ENCODE measurements around the gene TRIM15.
A peak's percentile ranks its signal among the peaks of the same experiment; 100 is the strongest.

The TRIM15 gene

GRCh38 chr6:30194797-30195690 lies 31.7 kb downstream of the TRIM15 start:
- TF ChIP-seq POLR2AphosphoS5 (IDR thresholded peaks at IDR 0.05; ENCODE audit: low read depth, low read length) = peak; percentile 48
- TF ChIP-seq POLR2A (IDR thresholded peaks at IDR 0.05; ENCODE audit: low read depth, low read length) = no peak
- DNase-seq (ENCODE audit: insufficient read length) = no peak

DNA sequence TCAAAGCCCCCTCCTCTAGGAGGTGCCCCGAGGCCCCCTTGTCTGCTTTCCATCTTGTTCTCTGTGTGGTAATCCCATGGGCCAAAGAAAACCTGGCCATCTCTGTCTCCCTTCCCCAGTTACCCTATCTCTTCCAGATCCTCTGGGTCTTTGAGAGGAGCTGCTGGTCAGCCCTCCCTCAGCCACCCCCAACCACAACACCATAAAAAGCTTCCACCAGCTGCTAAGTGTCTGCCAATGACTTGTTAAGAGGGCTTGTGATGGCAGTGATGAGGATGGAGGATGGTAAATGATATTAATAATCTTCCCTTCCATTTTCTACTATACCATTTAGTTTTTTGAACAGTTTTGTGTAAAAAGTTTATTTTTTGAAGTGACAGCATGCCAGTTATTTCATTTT lies 32.6 kb downstream of the TRIM15 start:
- TF ChIP-seq POLR2AphosphoS5 (IDR thresholded peaks at IDR 0.05; ENCODE audit: low read depth, low read length) (no peak), TAF1 (IDR thresholded peaks at IDR 0.05; ENCODE audit: borderline replicate concordance, low read depth, low read length) (no peak), POLR2A (IDR thresholded peaks at IDR 0.05; ENCODE audit: low read depth, low read length) (no peak)
- FAIRE-seq (no peak), DNase-seq (ENCODE audit: insufficient read length) (no peak)

More at GRCh38 chr6:30194797-30195690, 31.7 kb downstream of the TRIM15 start:
- no peak for FAIRE-seq

- DNase-seq (ENCODE audit: insufficient read length) = no peak
- no peak for FAIRE-seq
- no peak for TF ChIP-seq POLR2A (IDR thresholded peaks at IDR 0.05; ENCODE audit: low read depth, low read length)
- TF ChIP-seq TAF1 (IDR thresholded peaks at IDR 0.05; ENCODE audit: borderline replicate concordance, low read depth, low read length) = no peak
- TF ChIP-seq POLR2AphosphoS5 (IDR thresholded peaks at IDR 0.05; ENCODE audit: low read depth, low read length) = no peak
Observed at GRCh38 chr6:30196376-30196775, 33.0 kb downstream of the TRIM15 start.

GRCh38 chr6:30198166-30199084 lies 35.1 kb downstream of the TRIM15 start:
- DNase-seq (ENCODE audit: insufficient read length) (no peak), FAIRE-seq (no peak)
- TF ChIP-seq TAF1 (IDR thresholded peaks at IDR 0.05; ENCODE audit: borderline replicate concordance, low read depth, low read length) (no peak), POLR2AphosphoS5 (IDR thresholded peaks at IDR 0.05; ENCODE audit: low read depth, low read length) (no peak), POLR2A (IDR thresholded peaks at IDR 0.05; ENCODE audit: low read depth, low read length) (no peak)

- FAIRE-seq (peak; percentile 96), DNase-seq (ENCODE audit: insufficient read length) (peak; percentile 50)
- TF ChIP-seq POLR2AphosphoS5 (IDR thresholded peaks at IDR 0.05; ENCODE audit: low read depth, low read length) = 0 out of 2 replicates have a peak, but pooled peaks have one; percentile 13
- no peak for TF ChIP-seq POLR2A (IDR thresholded peaks at IDR 0.05; ENCODE audit: low read depth, low read length)
- TF ChIP-seq TAF1 (IDR thresholded peaks at IDR 0.05; ENCODE audit: borderline replicate concordance, low read depth, low read length) = no peak
Observed at GRCh38 chr6:30200551-30201281, 37.4 kb downstream of the TRIM15 start.

- TF ChIP-seq POLR2A (IDR thresholded peaks at IDR 0.05; ENCODE audit: low read depth, low read length) = no peak
- no peak for TF ChIP-seq POLR2AphosphoS5 (IDR thresholded peaks at IDR 0.05; ENCODE audit: low read depth, low read length)
- TF ChIP-seq TAF1 (IDR thresholded peaks at IDR 0.05; ENCODE audit: borderline replicate concordance, low read depth, low read length) = no peak
- FAIRE-seq (no peak), DNase-seq (ENCODE audit: insufficient read length) (no peak)
Observed at GRCh38 chr6:30202366-30202765, 39.0 kb downstream of the TRIM15 start.

DNA sequence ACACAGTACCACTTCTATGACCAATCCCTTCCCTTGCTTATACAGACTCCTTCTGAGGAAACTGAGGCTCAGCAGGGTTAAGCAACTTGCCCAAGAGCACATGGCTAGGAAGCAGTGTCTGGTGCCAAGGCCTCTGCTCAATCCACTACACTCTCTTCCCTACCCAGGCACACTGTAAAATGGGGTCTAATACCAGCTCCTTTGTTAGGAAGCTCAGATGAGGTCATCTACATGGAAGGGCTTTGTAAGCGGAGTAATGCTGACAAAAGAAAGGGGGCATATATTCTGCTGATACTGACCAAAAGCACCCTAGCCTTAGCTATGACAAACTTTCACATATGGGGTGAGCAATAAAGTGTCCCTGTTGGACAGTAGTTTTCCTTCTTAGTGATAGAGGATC lies 40.8 kb downstream of the TRIM15 start:
- no peak for FAIRE-seq
- TF ChIP-seq POLR2A (IDR thresholded peaks at IDR 0.05; ENCODE audit: low read depth, low read length) (no peak), TAF1 (IDR thresholded peaks at IDR 0.05; ENCODE audit: borderline replicate concordance, low read depth, low read length) (no peak), POLR2AphosphoS5 (IDR thresholded peaks at IDR 0.05; ENCODE audit: low read depth, low read length) (no peak)
- no peak for DNase-seq (ENCODE audit: insufficient read length)

GRCh38 chr6:30206152-30206551 lies 42.8 kb downstream of the TRIM15 start:
- FAIRE-seq = peak; percentile 36
- no peak for DNase-seq (ENCODE audit: insufficient read length)
- TF ChIP-seq POLR2A (IDR thresholded peaks at IDR 0.05; ENCODE audit: low read depth, low read length) (no peak), TAF1 (IDR thresholded peaks at IDR 0.05; ENCODE audit: borderline replicate concordance, low read depth, low read length) (no peak), POLR2AphosphoS5 (IDR thresholded peaks at IDR 0.05; ENCODE audit: low read depth, low read length) (no peak)

DNA sequence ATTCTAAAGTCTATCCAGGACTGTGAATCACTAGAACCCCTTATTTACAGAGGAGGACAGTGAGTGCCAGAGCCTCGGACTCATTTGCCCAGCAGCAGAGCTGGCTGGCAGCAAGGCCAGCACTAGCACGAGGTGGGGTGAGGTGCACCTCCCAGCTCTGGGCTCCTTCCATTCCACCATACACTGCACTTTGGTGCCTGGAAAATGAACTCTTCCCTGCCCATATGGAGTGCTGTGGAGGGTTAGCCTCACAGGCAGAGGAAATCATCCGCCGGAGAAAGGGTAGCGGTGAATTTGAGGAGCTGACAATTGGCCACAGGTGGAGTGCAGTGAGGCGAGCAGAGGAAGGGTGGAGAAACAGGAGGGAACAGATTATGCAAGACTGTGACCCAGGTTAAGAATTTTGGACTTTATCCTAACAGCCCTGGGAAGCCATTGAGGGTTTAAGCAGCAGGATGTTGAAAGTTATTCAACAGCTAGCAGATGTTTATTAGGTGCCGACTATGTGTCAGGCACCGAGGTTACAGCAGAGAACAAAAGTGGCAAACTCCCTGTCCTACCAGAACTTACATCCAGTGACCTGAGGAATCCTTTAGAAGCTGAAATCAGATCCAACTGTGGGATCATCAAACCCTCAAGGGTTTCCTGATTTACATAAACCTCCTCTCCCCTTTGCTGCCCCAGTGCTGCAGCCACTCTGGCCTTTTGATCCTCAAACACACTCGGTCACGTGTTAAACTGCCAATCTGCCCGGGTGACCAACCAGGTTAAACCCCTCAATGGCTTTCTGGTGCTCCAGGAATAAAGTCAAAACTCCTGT lies 43.7 kb downstream of the TRIM15 start:
- DNase-seq (ENCODE audit: insufficient read length) = no peak
- TF ChIP-seq POLR2AphosphoS5 (IDR thresholded peaks at IDR 0.05; ENCODE audit: low read depth, low read length) = no peak
- TF ChIP-seq POLR2A (IDR thresholded peaks at IDR 0.05; ENCODE audit: low read depth, low read length) = no peak
- TF ChIP-seq TAF1 (IDR thresholded peaks at IDR 0.05; ENCODE audit: borderline replicate concordance, low read depth, low read length) = no peak
- FAIRE-seq = no peak

DNA sequence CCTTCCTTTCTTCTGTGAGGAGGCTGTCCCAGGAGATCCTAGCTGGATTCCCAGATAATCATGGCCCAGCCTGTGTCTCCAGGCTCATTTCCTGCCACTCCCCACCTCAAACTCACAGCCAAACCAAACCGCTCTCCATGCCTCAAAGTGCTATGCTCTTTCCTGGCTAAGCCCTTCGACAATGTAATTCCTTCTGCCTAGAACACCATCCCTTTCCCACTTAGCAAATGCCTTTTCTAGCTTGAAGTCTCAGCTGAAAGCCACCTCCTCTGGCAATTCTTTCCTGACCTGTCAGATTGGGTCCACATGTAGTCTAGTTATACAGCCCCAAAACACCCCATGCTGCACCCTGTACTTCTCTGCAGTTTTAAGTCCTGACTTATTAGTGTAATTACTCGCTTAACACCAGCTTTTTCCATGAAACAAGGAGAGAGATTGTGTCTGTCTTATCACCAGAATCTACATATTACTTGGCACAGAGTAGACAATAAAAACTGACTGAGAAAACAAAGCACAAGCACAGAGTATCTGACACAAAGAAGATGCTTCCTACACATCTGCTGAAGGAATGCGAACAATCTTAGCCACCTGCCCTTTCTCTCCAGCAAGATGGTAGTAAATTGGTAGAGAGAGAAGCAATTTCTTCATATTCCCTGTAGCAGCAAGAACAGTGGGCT lies 44.4 kb downstream of the TRIM15 start:
- FAIRE-seq = no peak
- no peak for TF ChIP-seq POLR2AphosphoS5 (IDR thresholded peaks at IDR 0.05; ENCODE audit: low read depth, low read length)
- TF ChIP-seq POLR2A (IDR thresholded peaks at IDR 0.05; ENCODE audit: low read depth, low read length) = no peak
- DNase-seq (ENCODE audit: insufficient read length) = no peak

Data from GM12892 (cell line).